Measurements from ENCODE around the gene TXNDC2.

- TF ChIP-seq CTCF (IDR thresholded peaks at IDR 0.05) (no peak), POLR2AphosphoS5 (IDR thresholded peaks at IDR 0.05) (no peak), EP300 (IDR thresholded peaks at IDR 0.05; ENCODE audit: low read depth) (no peak), POLR2A (IDR thresholded peaks at IDR 0.05) (no peak)
These were observed 35.5 kb upstream of the TXNDC2 start for GRCh38 chr18:9850309-9850708.
